ENCODE data around the gene GLYR1.

Gene GLYR1

DNA sequence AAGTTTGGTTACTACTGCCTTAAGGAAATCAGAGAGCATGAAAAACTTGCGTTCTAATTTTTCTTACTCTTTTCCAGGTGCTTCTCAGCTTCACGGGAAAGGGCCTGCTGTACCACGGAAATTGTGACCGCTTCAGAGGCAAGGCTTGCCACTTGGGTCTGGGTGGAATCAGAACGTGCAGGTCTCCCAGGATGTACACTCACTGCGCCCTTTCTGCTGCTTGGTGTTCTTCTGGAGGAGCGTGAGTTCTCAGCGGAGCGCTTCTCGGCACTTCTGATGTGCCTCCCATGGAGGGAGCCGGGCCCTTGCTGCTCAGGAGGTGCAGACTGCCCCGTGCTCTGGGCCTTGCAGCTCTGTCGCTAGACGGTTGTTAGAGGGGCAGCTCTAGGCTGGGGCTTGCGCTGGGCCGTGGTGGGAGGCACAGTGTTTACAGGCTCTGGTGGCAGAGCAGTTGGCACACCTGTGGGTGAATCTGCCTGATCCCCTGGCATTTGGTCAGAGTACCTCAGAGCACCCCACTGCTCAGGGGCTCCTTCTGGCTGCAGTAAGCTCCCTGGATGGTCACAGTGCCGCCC, 33.0 kb upstream of the GLYR1 start:
- no peak for DNase-seq (ENCODE audit: low read depth in 2 of 2)

DNA sequence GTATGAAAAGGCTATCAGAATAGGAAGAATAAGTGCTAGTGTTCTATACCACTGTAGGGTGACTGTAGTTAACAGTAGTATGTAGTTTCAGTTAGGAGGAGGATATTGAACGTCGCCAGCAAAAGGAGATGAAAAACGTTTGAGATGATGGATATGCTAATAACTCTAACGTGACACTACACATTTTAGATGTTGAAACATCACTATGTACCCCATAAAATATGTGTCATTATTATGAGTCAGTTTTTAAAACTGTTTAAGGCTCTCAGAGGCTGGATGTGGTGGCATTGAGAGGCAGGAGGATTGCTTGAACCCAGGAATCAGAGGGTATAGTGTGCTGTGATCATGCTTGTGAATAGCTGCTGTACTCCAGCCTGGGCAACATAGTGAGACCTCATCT, 32.0 kb upstream of the GLYR1 start:
- DNase-seq (ENCODE audit: low read depth in 2 of 2), result no peak

DNA sequence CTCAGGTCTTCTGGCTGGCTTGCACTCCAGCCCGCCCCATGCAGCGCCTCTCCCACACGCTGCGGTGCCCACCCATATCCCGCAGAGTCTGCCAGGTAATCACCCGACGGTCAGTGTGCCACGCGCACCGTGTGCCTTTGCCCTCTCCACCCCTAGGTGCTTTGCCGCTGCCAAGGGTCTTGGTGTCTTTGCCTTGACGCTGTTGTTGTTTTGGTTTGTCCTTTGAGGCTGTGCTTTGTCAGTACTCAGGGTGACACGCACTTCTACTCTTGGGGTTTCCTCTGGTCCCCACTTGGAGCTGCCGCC, 30.2 kb upstream of the GLYR1 start:
- DNase-seq (ENCODE audit: low read depth in 2 of 2), result no peak

DNA sequence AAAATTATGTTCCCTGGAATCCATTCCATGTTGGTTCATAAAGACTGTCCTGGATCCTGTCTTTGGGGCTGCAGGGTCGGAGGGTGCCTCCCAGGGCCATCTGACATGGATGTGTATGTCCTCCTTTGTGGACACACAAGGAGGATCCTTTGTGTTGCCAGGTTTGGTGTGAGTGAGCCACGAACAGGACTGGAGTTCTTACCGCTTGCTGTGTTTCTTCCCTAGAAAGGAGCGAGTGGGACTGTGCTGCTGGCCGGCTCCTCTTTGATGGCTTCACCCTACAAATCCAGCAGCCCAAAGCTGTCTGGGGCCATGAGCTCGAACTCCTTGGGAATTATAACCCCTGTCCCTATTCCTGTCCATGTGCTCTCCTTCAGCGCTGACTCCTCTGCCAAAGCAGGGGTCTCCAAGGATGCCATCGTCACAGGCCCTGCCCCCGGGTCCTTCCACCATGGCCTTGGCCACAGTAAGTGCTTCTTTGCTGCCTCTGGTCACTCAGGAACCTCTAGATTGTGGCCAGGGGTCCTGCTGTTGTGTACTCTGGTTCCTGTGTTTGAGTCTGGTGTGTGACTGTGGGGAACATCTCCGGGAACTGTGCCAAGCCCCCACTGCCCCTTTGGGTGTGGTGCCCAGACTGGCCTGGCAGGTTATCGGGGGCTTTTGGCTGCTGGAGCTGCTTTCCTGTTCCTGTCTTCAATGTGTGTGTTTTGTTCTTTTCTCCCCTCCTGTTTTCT, 29.7 kb upstream of the GLYR1 start:
- no peak for DNase-seq (ENCODE audit: low read depth in 2 of 2)

DNA sequence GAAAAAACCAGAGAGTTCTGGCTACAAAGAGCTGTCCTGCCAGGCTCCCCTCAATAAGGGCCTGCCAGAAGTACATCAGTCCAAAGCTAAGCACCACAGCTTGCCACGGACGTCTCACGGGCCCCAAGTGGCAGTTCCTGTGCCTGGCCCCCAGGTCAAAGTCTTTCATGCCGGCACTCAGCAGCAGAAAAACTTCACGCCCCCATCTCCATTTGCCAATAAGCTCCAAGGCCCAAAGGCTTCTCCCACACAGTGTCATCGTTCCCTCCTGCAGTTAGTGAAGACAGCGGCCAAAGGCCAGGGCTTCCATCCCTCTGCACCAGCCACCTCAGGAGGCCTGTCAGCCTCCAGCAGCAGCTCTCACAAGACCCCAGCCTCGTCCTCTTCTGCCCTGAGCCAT, 27.6 kb upstream of the GLYR1 start:
- no peak for DNase-seq (ENCODE audit: low read depth in 2 of 2)

DNA sequence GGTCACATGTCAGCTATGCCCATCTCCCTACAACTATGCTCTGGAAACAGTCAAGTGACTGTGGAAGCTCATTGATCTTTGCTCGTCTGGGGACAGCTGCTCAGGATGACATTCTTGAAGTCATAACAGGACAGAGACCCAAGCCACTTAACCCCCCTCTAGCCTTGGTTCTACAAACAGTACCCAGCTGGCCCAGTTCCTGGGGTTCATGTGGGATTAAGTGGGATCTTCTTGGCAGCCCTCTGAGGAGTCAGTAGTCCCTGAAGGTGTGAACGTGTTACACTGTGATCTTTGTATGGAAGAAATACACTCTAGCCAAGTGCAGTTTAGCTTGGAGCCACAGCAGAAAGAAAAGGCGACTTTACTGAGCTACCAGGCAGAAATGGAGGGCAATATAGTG, 26.0 kb upstream of the GLYR1 start:
- no peak for DNase-seq (ENCODE audit: low read depth in 2 of 2)

- DNase-seq (ENCODE audit: low read depth in 2 of 2), result no peak
Measured at GRCh38 chr16:4871071-4871470, 24.0 kb upstream of the GLYR1 start.

- DNase-seq (ENCODE audit: low read depth in 2 of 2), result no peak
Measured at GRCh38 chr16:4870138-4870671, 23.1 kb upstream of the GLYR1 start.

- DNase-seq (ENCODE audit: low read depth in 2 of 2), result no peak
Measured at GRCh38 chr16:4869147-4869805, 22.2 kb upstream of the GLYR1 start.

DNA sequence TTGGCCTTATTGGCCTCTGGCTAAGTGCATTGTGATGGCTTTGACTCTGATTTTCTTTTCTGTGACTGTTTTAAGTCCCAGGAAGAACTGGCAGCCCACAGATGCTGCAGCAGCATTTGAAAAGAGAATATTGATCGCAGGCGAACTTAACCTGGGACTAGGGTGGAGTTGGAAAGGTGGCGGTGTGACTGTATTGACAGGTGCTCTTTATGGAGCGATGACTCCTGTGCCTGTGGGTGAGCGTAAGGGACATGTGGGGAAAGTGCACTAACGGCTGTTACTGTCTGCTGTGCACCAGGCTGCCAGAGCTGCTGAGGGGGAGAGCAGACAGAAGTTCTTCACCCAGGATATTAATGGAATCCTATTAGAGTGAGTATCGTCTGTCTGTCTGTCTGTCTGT, 21.4 kb upstream of the GLYR1 start:
- no peak for DNase-seq (ENCODE audit: low read depth in 2 of 2)

GRCh38 chr16:4868026-4868425, 20.9 kb upstream of the GLYR1 start:
- no peak for DNase-seq (ENCODE audit: low read depth in 2 of 2)

DNA sequence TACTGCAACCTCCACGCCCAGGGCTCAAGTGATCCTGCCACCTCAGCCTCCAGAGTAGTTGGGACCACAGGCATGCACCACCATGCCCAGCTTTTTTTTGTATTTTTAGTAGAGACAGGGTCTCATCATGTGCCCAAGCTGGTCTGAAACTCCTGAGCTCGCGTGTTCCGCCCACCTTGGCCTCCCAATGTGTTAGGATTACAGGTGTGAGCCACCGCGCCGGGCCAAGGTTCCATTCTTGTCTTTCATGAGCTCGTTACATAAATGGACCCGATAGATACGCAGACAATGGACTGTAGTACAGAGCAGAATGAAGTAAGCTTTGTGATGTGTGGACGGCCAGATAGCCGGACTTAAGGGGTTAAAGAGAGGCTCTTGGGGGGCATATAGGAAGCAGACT, 19.5 kb upstream of the GLYR1 start:
- DNase-seq (ENCODE audit: low read depth in 2 of 2), result no peak

DNA sequence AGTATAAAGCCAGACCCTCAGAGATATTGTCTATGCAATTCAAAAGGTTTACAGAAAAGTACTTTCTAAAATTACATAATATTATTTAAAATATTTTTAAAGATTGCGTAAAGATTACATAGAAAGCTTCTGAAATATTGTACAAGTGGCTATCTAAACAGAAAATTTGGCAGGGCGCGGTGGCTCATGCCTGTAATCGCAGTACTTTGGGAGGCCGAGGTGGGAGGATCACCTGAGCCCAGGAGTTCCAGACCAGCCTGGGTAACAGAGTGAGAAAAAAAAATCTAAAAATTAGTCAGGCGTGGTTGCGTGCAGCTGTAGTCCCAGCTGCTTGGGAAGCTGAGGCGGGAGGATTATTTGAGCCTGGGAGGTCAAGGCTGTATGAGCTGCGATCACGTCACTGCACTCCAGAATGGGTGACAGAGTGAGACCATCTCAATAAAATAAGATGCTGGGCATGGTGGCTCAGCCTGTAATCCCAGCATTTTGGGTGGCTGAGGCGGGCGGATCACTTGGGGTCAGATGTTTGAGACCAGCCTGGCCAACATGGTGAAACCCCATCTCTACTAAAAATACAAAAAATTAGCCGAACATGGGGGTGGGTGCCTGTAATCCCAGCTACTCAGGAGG, 18.3 kb upstream of the GLYR1 start:
- no peak for DNase-seq (ENCODE audit: low read depth in 2 of 2)

DNA sequence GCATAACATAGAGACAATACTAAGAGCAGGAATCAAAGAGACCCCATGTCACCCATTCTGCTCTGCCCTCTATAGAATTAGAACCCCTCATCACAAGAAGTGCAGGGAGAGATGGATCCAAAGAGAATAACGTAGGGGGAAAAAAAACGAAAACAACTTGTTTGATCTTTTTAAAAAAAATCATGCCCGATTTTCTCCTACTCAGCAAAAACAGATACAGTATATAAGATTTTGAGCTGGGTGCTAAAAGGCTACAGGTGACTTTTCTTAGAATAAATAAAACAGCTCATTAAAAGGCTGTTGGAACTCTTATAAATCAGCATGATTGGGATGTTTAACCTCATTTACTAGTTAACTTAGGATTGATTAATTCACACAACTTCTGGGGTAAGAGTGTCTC, 17.6 kb upstream of the GLYR1 start:
- no peak for DNase-seq (ENCODE audit: low read depth in 2 of 2)

GRCh38 chr16:4862639-4863038, 15.6 kb upstream of the GLYR1 start:
- DNase-seq (ENCODE audit: low read depth in 2 of 2), result no peak

DNA sequence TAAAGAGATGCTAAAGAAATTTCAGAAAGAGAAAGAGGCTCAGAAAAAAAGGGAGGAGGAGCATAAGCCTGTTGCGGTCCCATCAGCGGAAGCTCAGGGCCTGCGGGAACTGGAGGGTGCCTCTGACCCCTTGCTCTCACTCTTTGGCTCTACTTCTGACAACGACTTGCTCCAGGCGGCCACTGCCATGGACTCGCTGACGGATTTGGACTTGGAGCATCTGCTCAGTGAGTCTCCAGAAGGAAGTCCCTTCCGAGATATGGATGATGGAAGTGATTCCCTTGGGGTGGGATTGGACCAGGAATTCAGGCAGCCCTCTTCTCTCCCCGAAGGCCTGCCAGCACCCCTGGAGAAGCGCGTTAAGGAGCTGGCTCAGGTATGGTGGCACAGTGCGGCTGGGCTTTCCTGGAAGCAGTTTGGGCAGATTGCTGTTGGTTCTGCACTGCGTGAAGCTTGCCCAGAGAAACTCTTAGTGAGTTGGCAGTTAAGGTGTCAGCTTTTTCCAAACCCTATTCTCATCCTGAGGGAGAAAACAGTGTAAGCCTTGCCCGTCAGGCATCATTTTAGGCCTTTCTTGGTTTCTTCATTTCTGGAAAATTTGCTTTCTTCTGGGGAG, 13.7 kb upstream of the GLYR1 start:
- no peak for DNase-seq (ENCODE audit: low read depth in 2 of 2)

DNA sequence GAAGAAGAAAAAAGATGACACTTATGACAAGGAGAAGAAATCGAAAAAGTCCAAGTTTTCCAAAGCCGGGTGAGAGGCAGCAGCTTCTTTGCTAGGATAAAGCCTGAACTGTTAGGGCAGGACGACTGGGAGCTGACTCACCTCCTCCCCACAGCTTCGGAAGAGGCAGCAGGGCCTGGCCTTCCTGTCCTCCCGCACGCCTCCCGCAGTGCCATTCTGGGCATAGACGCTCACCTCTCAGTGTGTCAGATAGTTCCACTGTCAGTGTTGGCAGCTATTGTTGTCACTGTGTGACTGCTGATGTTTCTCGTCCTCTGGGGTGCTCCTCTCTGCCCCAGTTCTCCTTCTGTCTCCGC, 12.8 kb upstream of the GLYR1 start:
- DNase-seq (ENCODE audit: low read depth in 2 of 2), result no peak

GRCh38 chr16:4859190-4859899, 12.3 kb upstream of the GLYR1 start:
- DNase-seq (ENCODE audit: low read depth in 2 of 2), result no peak

GRCh38 chr16:4855804-4856203, 8.7 kb upstream of the GLYR1 start:
- DNase-seq (ENCODE audit: low read depth in 2 of 2), result no peak

- DNase-seq (ENCODE audit: low read depth in 2 of 2), result no peak
Measured at GRCh38 chr16:4855371-4855770, 8.3 kb upstream of the GLYR1 start.

GRCh38 chr16:4852221-4852872, 5.3 kb upstream of the GLYR1 start:
- DNase-seq (ENCODE audit: low read depth in 2 of 2), result no peak

All from stimulated activated CD4-positive, alpha-beta T cell treated with anti-CD3 and anti-CD28 coated beads, Interleukin-4, amount 100 ng/mL, for 48 hours (primary cell).